ENCODE data around the gene TCTN3. TPM values are rescaled to one million over a fixed set of nuclear protein-coding genes. Genes with fewer than 3 reads are reported as not detected.

The TCTN3 gene
- total and polyA plus RNA-seq, 2 of the 13 experiments (the other 11 are each of a cell fraction or from before 2014, with no cell fraction given): 53.3 to 60.0 TPM

DNA sequence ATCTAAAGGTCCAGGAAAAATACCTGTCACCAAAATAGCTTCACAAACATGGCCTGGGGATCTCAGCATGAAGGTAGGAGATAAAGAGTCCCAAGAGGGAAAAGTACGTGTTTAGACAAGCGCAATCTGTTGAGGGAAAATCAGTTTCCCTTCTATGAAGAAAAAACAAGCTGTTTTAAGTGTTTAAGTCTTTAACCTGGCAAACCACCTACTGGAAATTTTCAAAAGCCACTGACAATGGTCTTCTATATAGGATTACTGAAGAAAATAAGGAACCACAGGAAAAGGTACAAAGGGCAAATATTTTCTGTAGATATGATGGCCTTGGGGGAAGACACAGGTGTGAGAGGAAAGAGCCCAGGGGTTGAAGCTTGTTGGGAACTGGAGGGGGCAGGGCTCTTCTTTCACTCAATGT is 58.4 kb downstream of the TCTN3 start (continued):
- TF ChIP-seq, protein P1, sequence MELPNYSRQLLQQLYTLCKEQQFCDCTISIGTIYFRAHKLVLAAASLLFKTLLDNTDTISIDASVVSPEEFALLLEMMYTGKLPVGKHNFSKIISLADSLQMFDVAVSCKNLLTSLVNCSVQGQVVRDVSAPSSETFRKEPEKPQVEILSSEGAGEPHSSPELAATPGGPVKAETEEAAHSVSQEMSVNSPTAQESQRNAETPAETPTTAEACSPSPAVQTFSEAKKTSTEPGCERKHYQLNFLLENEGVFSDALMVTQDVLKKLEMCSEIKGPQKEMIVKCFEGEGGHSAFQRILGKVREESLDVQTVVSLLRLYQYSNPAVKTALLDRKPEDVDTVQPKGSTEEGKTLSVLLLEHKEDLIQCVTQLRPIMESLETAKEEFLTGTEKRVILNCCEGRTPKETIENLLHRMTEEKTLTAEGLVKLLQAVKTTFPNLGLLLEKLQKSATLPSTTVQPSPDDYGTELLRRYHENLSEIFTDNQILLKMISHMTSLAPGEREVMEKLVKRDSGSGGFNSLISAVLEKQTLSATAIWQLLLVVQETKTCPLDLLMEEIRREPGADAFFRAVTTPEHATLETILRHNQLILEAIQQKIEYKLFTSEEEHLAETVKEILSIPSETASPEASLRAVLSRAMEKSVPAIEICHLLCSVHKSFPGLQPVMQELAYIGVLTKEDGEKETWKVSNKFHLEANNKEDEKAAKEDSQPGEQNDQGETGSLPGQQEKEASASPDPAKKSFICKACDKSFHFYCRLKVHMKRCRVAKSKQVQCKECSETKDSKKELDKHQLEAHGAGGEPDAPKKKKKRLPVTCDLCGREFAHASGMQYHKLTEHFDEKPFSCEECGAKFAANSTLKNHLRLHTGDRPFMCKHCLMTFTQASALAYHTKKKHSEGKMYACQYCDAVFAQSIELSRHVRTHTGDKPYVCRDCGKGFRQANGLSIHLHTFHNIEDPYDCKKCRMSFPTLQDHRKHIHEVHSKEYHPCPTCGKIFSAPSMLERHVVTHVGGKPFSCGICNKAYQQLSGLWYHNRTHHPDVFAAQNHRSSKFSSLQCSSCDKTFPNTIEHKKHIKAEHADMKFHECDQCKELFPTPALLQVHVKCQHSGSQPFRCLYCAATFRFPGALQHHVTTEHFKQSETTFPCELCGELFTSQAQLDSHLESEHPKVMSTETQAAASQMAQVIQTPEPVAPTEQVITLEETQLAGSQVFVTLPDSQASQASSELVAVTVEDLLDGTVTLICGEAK (IDR thresholded peaks at IDR 0.05): no peak
- TF ChIP-seq, protein P1 (CRISPR knock-in tag; IDR thresholded peaks at IDR 0.05): no peak
- TF ChIP-seq, protein P2, sequence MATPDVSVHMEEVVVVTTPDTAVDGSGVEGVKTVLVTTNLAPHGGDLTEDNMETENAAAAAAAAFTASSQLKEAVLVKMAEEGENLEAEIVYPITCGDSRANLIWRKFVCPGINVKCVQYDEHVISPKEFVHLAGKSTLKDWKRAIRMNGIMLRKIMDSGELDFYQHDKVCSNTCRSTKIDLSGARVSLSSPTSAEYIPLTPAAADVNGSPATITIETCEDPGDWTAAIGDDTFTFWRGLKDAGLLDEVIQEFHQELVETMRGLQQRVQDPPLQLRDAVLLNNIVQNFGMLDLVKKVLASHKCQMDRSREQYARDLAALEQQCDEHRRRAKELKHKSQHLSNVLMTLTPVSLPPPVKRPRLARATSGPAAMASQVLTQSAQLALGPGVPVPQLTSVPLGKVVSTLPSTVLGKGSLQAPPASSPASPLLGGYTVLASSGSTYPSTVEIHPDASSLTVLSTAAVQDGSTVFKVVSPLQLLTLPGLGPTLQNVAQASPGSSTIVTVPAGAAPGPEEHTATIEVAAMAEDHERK (CRISPR knock-in tag; IDR thresholded peaks at IDR 0.05; ENCODE audit: low read depth): no peak
- TF ChIP-seq MED8 (CRISPR knock-in tag; IDR thresholded peaks at IDR 0.05; ENCODE audit: insufficient replicate concordance) (no peak), ZNF446 (CRISPR knock-in tag; IDR thresholded peaks at IDR 0.05) (no peak), PCBP1 (IDR thresholded peaks at IDR 0.05; ENCODE audit: borderline replicate concordance, low read depth, low read length) (no peak), AHR (CRISPR knock-in tag; IDR thresholded peaks at IDR 0.05) (no peak), NCOR1 (IDR thresholded peaks at IDR 0.05; ENCODE audit: borderline replicate concordance, low read length) (peak; percentile 57; the same call in 1 of the 2 replicates), NR2F2 (IDR thresholded peaks at IDR 0.05; ENCODE audit: borderline replicate concordance, low read depth) (peak; percentile 51; the same call in 1 of the 2 replicates), CREM (IDR thresholded peaks at IDR 0.05) (peak; percentile 89), CREM (CRISPR knock-in tag; IDR thresholded peaks at IDR 0.05) (no peak), CAMTA2 (CRISPR knock-in tag; IDR thresholded peaks at IDR 0.05; ENCODE audit: borderline replicate concordance) (no peak), JARID2 (CRISPR knock-in tag; IDR thresholded peaks at IDR 0.05; ENCODE audit: insufficient replicate concordance) (no peak), CENPX (CRISPR knock-in tag; IDR thresholded peaks at IDR 0.05) (no peak), SNAI1 (CRISPR knock-in tag; IDR thresholded peaks at IDR 0.05; ENCODE audit: borderline replicate concordance) (no peak; the same call in 1 of the 2 replicates), PPARG (CRISPR knock-in tag; conservative IDR thresholded peaks at IDR 0.05) (peak; percentile 70)
- TF ChIP-seq, protein P3, sequence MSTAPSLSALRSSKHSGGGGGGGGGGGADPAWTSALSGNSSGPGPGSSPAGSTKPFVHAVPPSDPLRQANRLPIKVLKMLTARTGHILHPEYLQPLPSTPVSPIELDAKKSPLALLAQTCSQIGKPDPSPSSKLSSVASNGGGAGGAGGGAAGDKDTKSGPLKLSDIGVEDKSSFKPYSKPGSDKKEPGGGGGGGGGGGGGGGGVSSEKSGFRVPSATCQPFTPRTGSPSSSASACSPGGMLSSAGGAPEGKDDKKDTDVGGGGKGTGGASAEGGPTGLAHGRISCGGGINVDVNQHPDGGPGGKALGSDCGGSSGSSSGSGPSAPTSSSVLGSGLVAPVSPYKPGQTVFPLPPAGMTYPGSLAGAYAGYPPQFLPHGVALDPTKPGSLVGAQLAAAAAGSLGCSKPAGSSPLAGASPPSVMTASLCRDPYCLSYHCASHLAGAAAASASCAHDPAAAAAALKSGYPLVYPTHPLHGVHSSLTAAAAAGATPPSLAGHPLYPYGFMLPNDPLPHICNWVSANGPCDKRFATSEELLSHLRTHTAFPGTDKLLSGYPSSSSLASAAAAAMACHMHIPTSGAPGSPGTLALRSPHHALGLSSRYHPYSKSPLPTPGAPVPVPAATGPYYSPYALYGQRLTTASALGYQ (CRISPR knock-in tag; IDR thresholded peaks at IDR 0.05): peak; percentile 67
- TF ChIP-seq, protein P4, sequence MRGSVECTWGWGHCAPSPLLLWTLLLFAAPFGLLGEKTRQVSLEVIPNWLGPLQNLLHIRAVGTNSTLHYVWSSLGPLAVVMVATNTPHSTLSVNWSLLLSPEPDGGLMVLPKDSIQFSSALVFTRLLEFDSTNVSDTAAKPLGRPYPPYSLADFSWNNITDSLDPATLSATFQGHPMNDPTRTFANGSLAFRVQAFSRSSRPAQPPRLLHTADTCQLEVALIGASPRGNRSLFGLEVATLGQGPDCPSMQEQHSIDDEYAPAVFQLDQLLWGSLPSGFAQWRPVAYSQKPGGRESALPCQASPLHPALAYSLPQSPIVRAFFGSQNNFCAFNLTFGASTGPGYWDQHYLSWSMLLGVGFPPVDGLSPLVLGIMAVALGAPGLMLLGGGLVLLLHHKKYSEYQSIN (CRISPR knock-in tag; IDR thresholded peaks at IDR 0.05; ENCODE audit: borderline replicate concordance): no peak

Data from HepG2 (cell line).